IPS DF 6.9 (cell line): ENCODE results near the gene JMJD7.

Experiments
- DNase-seq: peaks from one replicate; pipeline ENCODE4 v3.0.0-alpha.2; 2013; ENCODE audit warnings: low read depth, low spot score
- H3K27ac ChIP-seq: one replicate; pipeline ENCODE4 v1.5.1; 2013; ENCODE audit warnings: low read length, control low read depth
- H3K27me3 ChIP-seq: 2 replicates; pipeline ENCODE4 v1.6.1; 2013; ENCODE audit warnings: mild to moderate bottlenecking, low read length; ENCODE audit not compliant: control insufficient read depth, insufficient read depth
- H3K36me3 ChIP-seq: 2 replicates; pipeline ENCODE4 v1.6.1; 2013; ENCODE audit warnings: low read length; ENCODE audit not compliant: control insufficient read depth, insufficient read depth
- H3K4me1 ChIP-seq: 2 replicates; pipeline ENCODE4 v1.6.1; 2013; ENCODE audit warnings: low read length; ENCODE audit not compliant: control insufficient read depth, insufficient read depth
- H3K4me3 ChIP-seq: 2 replicates; pipeline ENCODE4 v1.5.1; 2013; ENCODE audit warnings: mild to moderate bottlenecking, low read length
- H3K9me3 ChIP-seq: 2 replicates; pipeline ENCODE4 v1.6.1; 2013; ENCODE audit warnings: low read length, inconsistent platforms; ENCODE audit not compliant: control insufficient read depth, insufficient read depth
- WGBS: extraction: QIAGEN DNeasy Blood & Tissue Kit; methylation state at CpG from one replicate; pipeline ENCODE4 v1.1.7; 2013; ENCODE audit warnings: mixed read lengths, missing lambda C conversion rate; ENCODE audit not compliant: insufficient read length, insufficient coverage; 5-methylcytosine and 5-hydroxymethylcytosine counted together

The JMJD7 gene

GRCh38 chr15:41832208-41832607 is 4.3 kb downstream of the JMJD7 start:
- no peaks in the 10 kb centered on the region for H3K27me3 ChIP-seq
- no peak overlapping the region for H3K4me3 ChIP-seq
- H3K36me3 ChIP-seq, result no peaks in the 10 kb centered on the region; the same call in 1 of the 2 replicates
- no CpG with 5 or more reads among the region's 10 CpGs for WGBS
- H3K4me1 ChIP-seq, result no peaks in the 10 kb centered on the region
- no peaks in the 10 kb centered on the region for H3K9me3 ChIP-seq
- DNase-seq, result no peak
- no peak overlapping the region for H3K27ac ChIP-seq

GRCh38 chr15:41832875-41833274 is 5.0 kb downstream of the JMJD7 start:
- no peaks in the 10 kb centered on the region for H3K9me3 ChIP-seq
- H3K4me3 ChIP-seq, result no peak overlapping the region
- no peak overlapping the region for H3K27ac ChIP-seq
- H3K36me3 ChIP-seq, result no peaks in the 10 kb centered on the region; the same call in 1 of the 2 replicates
- no peak for DNase-seq
- WGBS, result no CpG with 5 or more reads among the region's 3 CpGs
- no peaks in the 10 kb centered on the region for H3K4me1 ChIP-seq
- no peaks in the 10 kb centered on the region for H3K27me3 ChIP-seq

GRCh38 chr15:41834096-41834495 is 6.2 kb downstream of the JMJD7 start:
- Histone ChIP-seq H3K27ac (no peak overlapping the region), H3K27me3 (no peaks in the 10 kb centered on the region)

GRCh38 chr15:41836073-41836472 is 8.2 kb downstream of the JMJD7 start:
- Histone ChIP-seq H3K4me1 (no peaks in the 10 kb centered on the region), H3K4me3 (no peak overlapping the region), H3K27me3 (no peaks in the 10 kb centered on the region), H3K27ac (no peak overlapping the region), H3K36me3 (no peaks in the 10 kb centered on the region; the same call in 1 of the 2 replicates), H3K9me3 (no peaks in the 10 kb centered on the region)
- no peak for DNase-seq
- no CpG with 5 or more reads among the region's 6 CpGs for WGBS

More at GRCh38 chr15:41834096-41834495, 6.2 kb downstream of the JMJD7 start:
- no CpG with 5 or more reads among the region's 3 CpGs for WGBS
- no peaks in the 10 kb centered on the region; the same call in 1 of the 2 replicates for H3K36me3 ChIP-seq
- no peak overlapping the region for H3K4me3 ChIP-seq
- no peaks in the 10 kb centered on the region for H3K4me1 ChIP-seq
- DNase-seq, result no peak
- no peaks in the 10 kb centered on the region for H3K9me3 ChIP-seq

GRCh38 chr15:41836713-41837454 is 9.0 kb downstream of the JMJD7 start:
- WGBS, result no CpG with 5 or more reads among the region's 23 CpGs
- Histone ChIP-seq H3K9me3 (no peaks in the 10 kb centered on the region), H3K36me3 (no peaks in the 10 kb centered on the region; the same call in 1 of the 2 replicates), H3K27me3 (no peaks in the 10 kb centered on the region), H3K4me3 (no peak overlapping the region), H3K27ac (no peak overlapping the region), H3K4me1 (no peaks in the 10 kb centered on the region)
- no peak for DNase-seq

GRCh38 chr15:41838400-41838897 is 10.6 kb downstream of the JMJD7 start, which contains the start of gene PLA2G4B:
TSS of gene PLA2G4B (plus strand) at chr15:41838847. CDS start at chr15:41838914, 67 bp downstream.
- Histone ChIP-seq H3K27me3 (no peaks in the 10 kb centered on the region), H3K9me3 (no peaks in the 10 kb centered on the region), H3K4me1 (no peaks in the 10 kb centered on the region), H3K27ac (no peak within 1 kb of the TSS), H3K36me3 (no peaks in the 10 kb centered on the region; the same call in 1 of the 2 replicates), H3K4me3 (no peak within 1 kb of the TSS)
- no CpG with 5 or more reads among the region's 6 CpGs for WGBS
- DNase-seq, result no peak

- H3K36me3 ChIP-seq, result no peaks in the 10 kb centered on the region; the same call in 1 of the 2 replicates
- WGBS, result no CpG with 5 or more reads among the region's 16 CpGs
- H3K4me1 ChIP-seq, result no peaks in the 10 kb centered on the region
- H3K9me3 ChIP-seq, result no peaks in the 10 kb centered on the region
- no peaks in the 10 kb centered on the region for H3K27me3 ChIP-seq
- H3K27ac ChIP-seq, result no peak overlapping the region
- H3K4me3 ChIP-seq, result no peak overlapping the region
- DNase-seq, result no peak
Observed at GRCh38 chr15:41839781-41840491, 12.0 kb downstream of the JMJD7 start.

GRCh38 chr15:41840673-41841072 is 12.8 kb downstream of the JMJD7 start:
- Histone ChIP-seq H3K27me3 (no peaks in the 10 kb centered on the region), H3K9me3 (no peaks in the 10 kb centered on the region), H3K4me1 (no peaks in the 10 kb centered on the region), H3K36me3 (no peaks in the 10 kb centered on the region; the same call in 1 of the 2 replicates), H3K4me3 (no peak overlapping the region), H3K27ac (no peak overlapping the region)
- no CpG with 5 or more reads among the region's 15 CpGs for WGBS
- DNase-seq, result no peak

GRCh38 chr15:41841131-41841530 is 13.2 kb downstream of the JMJD7 start:
- no peaks in the 10 kb centered on the region for H3K4me1 ChIP-seq
- H3K9me3 ChIP-seq, result no peaks in the 10 kb centered on the region
- H3K27ac ChIP-seq, result no peak overlapping the region
- no peaks in the 10 kb centered on the region for H3K27me3 ChIP-seq
- no peak for DNase-seq
- WGBS, result no CpG with 5 or more reads among the region's 10 CpGs
- no peak overlapping the region for H3K4me3 ChIP-seq
- no peaks in the 10 kb centered on the region; the same call in 1 of the 2 replicates for H3K36me3 ChIP-seq

- DNase-seq, result no peak
- Histone ChIP-seq H3K27ac (no peak overlapping the region), H3K36me3 (no peaks in the 10 kb centered on the region; the same call in 1 of the 2 replicates), H3K4me3 (no peak overlapping the region), H3K9me3 (no peaks in the 10 kb centered on the region), H3K27me3 (no peaks in the 10 kb centered on the region), H3K4me1 (no peaks in the 10 kb centered on the region)
- no CpG with 5 or more reads among the region's 12 CpGs for WGBS
Observed at GRCh38 chr15:41842229-41842628, 14.3 kb downstream of the JMJD7 start.
